ENCODE results near the gene NLGN3. TPM values are rescaled to one million over a fixed set of nuclear protein-coding genes. Genes with fewer than 3 reads are reported as not detected.

The NLGN3 gene
- total RNA-seq, 2 donors from 2014 or later: 2.9 to 3.1 TPM

GRCh38 chrX:71106427-71106826, 38.2 kb upstream of the NLGN3 start, which contains the start of gene CXorf65:
Gene CXorf65, minus strand, starts transcription at chrX:71106740. Its CDS starts 184 bp downstream, at chrX:71106556.
- peak within 1 kb of the TSS; percentile 85 to 88 for H3K4me3 Mint-ChIP-seq
- DNase-seq (peak; percentile 31 to 39), ATAC-seq (replicated peaks in 1 of 2) (peak; percentile 60 to 67)
- peaks cover 27 to 39% of the 10 kb centered on the region in 2 donors for H3K36me3 Mint-ChIP-seq (ENCODE audit: insufficient read depth in 2 of 2)
- H3K9me3 Mint-ChIP-seq: peaks cover 0 to 2% of the 10 kb centered on the region in 2 donors
- peaks cover 6% of the 10 kb centered on the region for H3K27me3 Mint-ChIP-seq (ENCODE audit: low read depth)
- peak within 1 kb of the TSS; percentile 92 for H3K27ac Mint-ChIP-seq
- H3K4me1 Mint-ChIP-seq (ENCODE audit: low read depth): peaks cover 83% of the 10 kb centered on the region

- DNase-seq: no peak
Observed at GRCh38 chrX:71107245-71107644, 37.4 kb upstream of the NLGN3 start.

GRCh38 chrX:71107762-71108360, 36.8 kb upstream of the NLGN3 start:
- H3K27me3 Mint-ChIP-seq (ENCODE audit: low read depth): peaks cover 6% of the 10 kb centered on the region
- H3K4me1 Mint-ChIP-seq (ENCODE audit: low read depth): peaks cover 83% of the 10 kb centered on the region
- peaks cover 27 to 39% of the 10 kb centered on the region in 2 donors for H3K36me3 Mint-ChIP-seq (ENCODE audit: insufficient read depth in 2 of 2)
- ATAC-seq (replicated peaks in 1 of 2) (peak in 1 of 2 donors; percentile 17), DNase-seq (peak; percentile 38 to 45)
- peaks cover 0 to 2% of the 10 kb centered on the region in 2 donors for H3K9me3 Mint-ChIP-seq
- peak overlapping the region; percentile 92 for H3K27ac Mint-ChIP-seq
- peak overlapping the region; percentile 85 to 88 for H3K4me3 Mint-ChIP-seq

More at GRCh38 chrX:71107245-71107644, 37.4 kb upstream of the NLGN3 start:
- H3K27me3 Mint-ChIP-seq (ENCODE audit: low read depth): peaks cover 6% of the 10 kb centered on the region
- H3K27ac Mint-ChIP-seq: peak overlapping the region; percentile 92
- no peak for ATAC-seq (replicated peaks in 1 of 2)
- H3K9me3 Mint-ChIP-seq: peaks cover 0 to 2% of the 10 kb centered on the region in 2 donors
- peaks cover 83% of the 10 kb centered on the region for H3K4me1 Mint-ChIP-seq (ENCODE audit: low read depth)
- peak overlapping the region; percentile 85 to 88 for H3K4me3 Mint-ChIP-seq
- peaks cover 27 to 39% of the 10 kb centered on the region in 2 donors for H3K36me3 Mint-ChIP-seq (ENCODE audit: insufficient read depth in 2 of 2)

GRCh38 chrX:71109051-71109450, 35.6 kb upstream of the NLGN3 start:
- Mint-ChIP-seq H3K4me1 (ENCODE audit: low read depth) (peaks cover 79% of the 10 kb centered on the region), H3K36me3 (ENCODE audit: insufficient read depth in 2 of 2) (peaks cover 27 to 39% of the 10 kb centered on the region in 2 donors), H3K27me3 (ENCODE audit: low read depth) (peaks cover 6% of the 10 kb centered on the region), H3K27ac (peak overlapping the region; percentile 92), H3K4me3 (peak overlapping the region; percentile 85 to 88), H3K9me3 (peaks cover 0 to 2% of the 10 kb centered on the region in 2 donors)
- ATAC-seq (replicated peaks in 1 of 2) (no peak), DNase-seq (no peak)

- ATAC-seq (replicated peaks in 1 of 2) (peak; percentile 91 to 93), DNase-seq (peak; percentile 80 to 83)
- peaks cover 60% of the 10 kb centered on the region for H3K4me1 Mint-ChIP-seq (ENCODE audit: low read depth)
- H3K27ac Mint-ChIP-seq: peak within 1 kb of the TSS; percentile 92
- H3K36me3 Mint-ChIP-seq (ENCODE audit: insufficient read depth in 2 of 2): peaks cover 27 to 35% of the 10 kb centered on the region in 2 donors
- H3K27me3 Mint-ChIP-seq (ENCODE audit: low read depth): peaks cover 6% of the 10 kb centered on the region
- peaks cover 0 to 2% of the 10 kb centered on the region in 2 donors for H3K9me3 Mint-ChIP-seq
- peak within 1 kb of the TSS; percentile 85 to 88 for H3K4me3 Mint-ChIP-seq
Observed at GRCh38 chrX:71111141-71111843, 33.3 kb upstream of the NLGN3 start, which contains the start of gene IL2RG. Gene IL2RG, minus strand, starts transcription at chrX:71111577. Its CDS starts 38 bp downstream, at chrX:71111539.

GRCh38 chrX:71111921-71112431, 32.7 kb upstream of the NLGN3 start:
- Mint-ChIP-seq H3K4me3 (peak overlapping the region; percentile 85 to 88), H3K27ac (peak overlapping the region; percentile 92), H3K4me1 (ENCODE audit: low read depth) (peaks cover 53% of the 10 kb centered on the region), H3K27me3 (ENCODE audit: low read depth) (peaks cover 6% of the 10 kb centered on the region), H3K36me3 (ENCODE audit: insufficient read depth in 2 of 2) (peaks cover 23 to 31% of the 10 kb centered on the region in 2 donors), H3K9me3 (no peaks in the 10 kb centered on the region)
- ATAC-seq (replicated peaks in 1 of 2) (peak; percentile 33 to 35), DNase-seq (no peak)

- H3K27ac Mint-ChIP-seq: peak overlapping the region; percentile 24
- ATAC-seq (replicated peaks in 1 of 2): no peak
- H3K27me3 Mint-ChIP-seq (ENCODE audit: low read depth): no peaks in the 10 kb centered on the region
- no peaks in the 10 kb centered on the region for H3K9me3 Mint-ChIP-seq
- peaks cover 27% of the 10 kb centered on the region for H3K4me1 Mint-ChIP-seq (ENCODE audit: low read depth)
- H3K4me3 Mint-ChIP-seq: peak overlapping the region in 1 of 2 donors; percentile 51
- no peak for DNase-seq
- H3K36me3 Mint-ChIP-seq (ENCODE audit: insufficient read depth in 2 of 2): peaks cover 5 to 8% of the 10 kb centered on the region in 2 donors
Observed at GRCh38 chrX:71117358-71117757, 27.3 kb upstream of the NLGN3 start.

GRCh38 chrX:71118032-71118984, 26.3 kb upstream of the NLGN3 start, which contains the start of gene MED12:
Gene MED12, plus strand, starts transcription at chrX:71118596. Its CDS starts 159 bp downstream, at chrX:71118755.
- Mint-ChIP-seq H3K27ac (peak within 1 kb of the TSS; percentile 72), H3K4me1 (ENCODE audit: low read depth) (peaks cover 18% of the 10 kb centered on the region), H3K27me3 (ENCODE audit: low read depth) (no peaks in the 10 kb centered on the region), H3K4me3 (peak within 1 kb of the TSS; percentile 83 to 86), H3K9me3 (no peaks in the 10 kb centered on the region), H3K36me3 (ENCODE audit: insufficient read depth in 2 of 2) (peaks cover 7 to 8% of the 10 kb centered on the region in 2 donors)
- ATAC-seq (replicated peaks in 1 of 2) (peak; percentile 94 to 95), DNase-seq (peak; percentile 88 to 89)

DNA sequence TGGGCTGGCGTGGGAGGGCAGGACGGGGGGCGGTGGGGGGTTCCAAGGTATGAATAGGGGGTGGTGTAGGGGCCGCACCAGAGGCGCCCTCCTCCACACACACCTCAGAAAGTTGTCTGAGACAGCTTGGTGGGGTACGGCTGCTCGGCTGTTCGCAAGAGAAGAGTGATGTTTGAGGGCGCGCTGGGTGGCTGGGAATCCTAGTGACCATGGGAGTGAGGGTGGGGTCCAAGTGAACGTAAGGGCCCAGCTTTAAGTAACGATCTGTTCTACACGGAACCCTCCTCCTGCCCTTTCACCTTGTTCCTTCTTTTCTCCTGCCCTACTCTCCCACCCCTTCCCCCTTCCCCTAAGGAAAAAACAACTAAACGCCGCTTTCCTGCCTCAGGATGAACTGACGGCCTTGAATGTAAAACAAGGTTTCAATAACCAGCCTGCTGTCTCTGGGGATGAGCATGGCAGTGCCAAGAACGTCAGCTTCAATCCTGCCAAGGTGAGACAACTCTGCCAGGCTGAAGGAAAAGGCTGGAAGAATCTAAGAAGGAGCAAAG, 25.6 kb upstream of the NLGN3 start:
- Mint-ChIP-seq H3K36me3 (ENCODE audit: insufficient read depth in 2 of 2) (peaks cover 7 to 8% of the 10 kb centered on the region in 2 donors), H3K27me3 (ENCODE audit: low read depth) (no peaks in the 10 kb centered on the region), H3K27ac (no peak overlapping the region), H3K4me3 (peak overlapping the region; percentile 83 to 86), H3K9me3 (no peaks in the 10 kb centered on the region), H3K4me1 (ENCODE audit: low read depth) (peaks cover 14% of the 10 kb centered on the region)
- ATAC-seq (replicated peaks in 1 of 2) (peak; percentile 14 to 28), DNase-seq (no peak)

- Mint-ChIP-seq H3K36me3 (ENCODE audit: insufficient read depth in 2 of 2) (peaks cover 12 to 16% of the 10 kb centered on the region in 2 donors), H3K4me1 (ENCODE audit: low read depth) (peaks cover 8% of the 10 kb centered on the region), H3K27me3 (ENCODE audit: low read depth) (no peaks in the 10 kb centered on the region), H3K4me3 (no peak overlapping the region), H3K27ac (no peak overlapping the region), H3K9me3 (no peaks in the 10 kb centered on the region)
- DNase-seq (no peak), ATAC-seq (replicated peaks in 1 of 2) (no peak)
Observed at GRCh38 chrX:71128166-71128833, 16.3 kb upstream of the NLGN3 start.

- no peaks in the 10 kb centered on the region for H3K9me3 Mint-ChIP-seq
- peak overlapping the region; percentile 34 to 36 for H3K4me3 Mint-ChIP-seq
- H3K27me3 Mint-ChIP-seq (ENCODE audit: low read depth): no peaks in the 10 kb centered on the region
- peak; percentile 85 to 87 for ATAC-seq (replicated peaks in 1 of 2)
- H3K27ac Mint-ChIP-seq: peak overlapping the region; percentile 45
- H3K36me3 Mint-ChIP-seq (ENCODE audit: insufficient read depth in 2 of 2): peaks cover 12 to 16% of the 10 kb centered on the region in 2 donors
- H3K4me1 Mint-ChIP-seq (ENCODE audit: low read depth): peaks cover 8% of the 10 kb centered on the region
- DNase-seq: peak; percentile 72
Observed at GRCh38 chrX:71128915-71129765, 15.5 kb upstream of the NLGN3 start.
